ENCODE results near the gene WNT9B.

GRCh38 chr17:46818929-46819859, 32.2 kb upstream of the WNT9B start:
- TF ChIP-seq CTCF (IDR thresholded peaks at IDR 0.05; ENCODE audit: insufficient read depth, low read length) (no peak), POLR2AphosphoS5 (IDR thresholded peaks at IDR 0.05; ENCODE audit: low read depth) (no peak)
- TF ChIP-seq, protein P1, sequence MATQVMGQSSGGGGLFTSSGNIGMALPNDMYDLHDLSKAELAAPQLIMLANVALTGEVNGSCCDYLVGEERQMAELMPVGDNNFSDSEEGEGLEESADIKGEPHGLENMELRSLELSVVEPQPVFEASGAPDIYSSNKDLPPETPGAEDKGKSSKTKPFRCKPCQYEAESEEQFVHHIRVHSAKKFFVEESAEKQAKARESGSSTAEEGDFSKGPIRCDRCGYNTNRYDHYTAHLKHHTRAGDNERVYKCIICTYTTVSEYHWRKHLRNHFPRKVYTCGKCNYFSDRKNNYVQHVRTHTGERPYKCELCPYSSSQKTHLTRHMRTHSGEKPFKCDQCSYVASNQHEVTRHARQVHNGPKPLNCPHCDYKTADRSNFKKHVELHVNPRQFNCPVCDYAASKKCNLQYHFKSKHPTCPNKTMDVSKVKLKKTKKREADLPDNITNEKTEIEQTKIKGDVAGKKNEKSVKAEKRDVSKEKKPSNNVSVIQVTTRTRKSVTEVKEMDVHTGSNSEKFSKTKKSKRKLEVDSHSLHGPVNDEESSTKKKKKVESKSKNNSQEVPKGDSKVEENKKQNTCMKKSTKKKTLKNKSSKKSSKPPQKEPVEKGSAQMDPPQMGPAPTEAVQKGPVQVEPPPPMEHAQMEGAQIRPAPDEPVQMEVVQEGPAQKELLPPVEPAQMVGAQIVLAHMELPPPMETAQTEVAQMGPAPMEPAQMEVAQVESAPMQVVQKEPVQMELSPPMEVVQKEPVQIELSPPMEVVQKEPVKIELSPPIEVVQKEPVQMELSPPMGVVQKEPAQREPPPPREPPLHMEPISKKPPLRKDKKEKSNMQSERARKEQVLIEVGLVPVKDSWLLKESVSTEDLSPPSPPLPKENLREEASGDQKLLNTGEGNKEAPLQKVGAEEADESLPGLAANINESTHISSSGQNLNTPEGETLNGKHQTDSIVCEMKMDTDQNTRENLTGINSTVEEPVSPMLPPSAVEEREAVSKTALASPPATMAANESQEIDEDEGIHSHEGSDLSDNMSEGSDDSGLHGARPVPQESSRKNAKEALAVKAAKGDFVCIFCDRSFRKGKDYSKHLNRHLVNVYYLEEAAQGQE (IDR thresholded peaks at IDR 0.05; ENCODE audit: insufficient replicate concordance, low read depth), result no peak

All from HL-60 (cell line).